Lung (tissue), 12 donors: Measurements from ENCODE around the gene MYBBP1A. TPM values are rescaled to one million over a fixed set of nuclear protein-coding genes. Genes with fewer than 3 reads are reported as not detected.

Experiments used
- ATAC-seq: fragments of 200-7000 bp; cut with Tn5 transposase; one replicate; pipeline ENCODE4 v1.9.1; 2020; ENCODE audit warnings: moderate number of reproducible peaks; ENCODE audit not compliant: insufficient read depth, low FRiP score
- DNase-seq, 3 donors: peaks; one replicate each; pipeline ENCODE4 v3.0.0-alpha.2; 2013 to 2017
- H3K27ac ChIP-seq, 2 donors: one replicate each; pipeline ENCODE4 v1.5.1; 2013; ENCODE audit warnings: mild to moderate bottlenecking in 2 of 2, moderate library complexity in 2 of 2, control low read depth in 1 of 2, inconsistent platforms in 1 of 2, low read depth in 1 of 2, low read length in 1 of 2
- H3K27me3 ChIP-seq, 3 donors: one replicate each; pipeline ENCODE4 v1.5.1; 2013; ENCODE audit warnings: low read length in 2 of 3; ENCODE audit not compliant: control insufficient read depth in 3 of 3, insufficient read depth in 3 of 3
- H3K36me3 ChIP-seq, 4 donors: one replicate each; pipeline ENCODE4 v1.5.1; 2013; ENCODE audit warnings: low read length in 4 of 4, mild to moderate bottlenecking in 1 of 4, moderate library complexity in 1 of 4; ENCODE audit not compliant: control insufficient read depth in 4 of 4, insufficient read depth in 4 of 4
- H3K4me1 ChIP-seq, 5 donors: one replicate each; pipeline ENCODE4 v1.5.1; 2013; ENCODE audit warnings: low read length in 5 of 5, mild to moderate bottlenecking in 2 of 5, moderate library complexity in 1 of 5; ENCODE audit not compliant: control insufficient read depth in 5 of 5, insufficient read depth in 5 of 5
- H3K4me3 ChIP-seq: one replicate; pipeline ENCODE4 v1.5.1; 2013; ENCODE audit warnings: mild to moderate bottlenecking, control low read depth, moderate library complexity
- H3K9ac ChIP-seq, 2 donors: one replicate each; pipeline ENCODE4 v1.5.1; 2013; ENCODE audit warnings: low read length in 2 of 2, control low read depth in 1 of 2; ENCODE audit not compliant: insufficient read depth in 1 of 2
- H3K9me3 ChIP-seq, 4 donors: one replicate each; pipeline ENCODE4 v1.5.1; 2013; ENCODE audit warnings: low read length in 3 of 4, mild to moderate bottlenecking in 1 of 4, moderate library complexity in 1 of 4; ENCODE audit not compliant: control insufficient read depth in 4 of 4, insufficient read depth in 3 of 4
- CTCF ChIP-seq: IDR thresholded peaks from 2 replicates; pipeline ENCODE4 v1.5.1; 2012; ENCODE audit warnings: mild to moderate bottlenecking; ENCODE audit errors: control extremely low read depth, extremely low read depth
- WGBS, 2 donors: extraction: QIAGEN DNeasy Blood & Tissue Kit; methylation state at CpG; one replicate each; pipeline ENCODE4 v1.1.7; 2013; 5-methylcytosine and 5-hydroxymethylcytosine counted together
- polyA plus RNA-seq, 2 donors: library from polyadenylated mRNA; stranded (reverse); fragments of 200-250 nt; gene quantifications; one replicate each; pipeline ENCODE4 v1.2.1, GENCODE V29; 2013
- total RNA-seq, 2 donors: library from RNA; depleted of rRNA in 1 of 2; stranded (reverse); fragments of >200 nt in 1 of 2; gene quantifications; one replicate each; pipeline ENCODE4 v1.2.1, GENCODE V29; 2014 to 2021
- donor health status: control.
- donor health status: control.
- donor health status: Bipolar disorder and iron deficiency.
- donor health status: healthy.
- donor health status: DM: yes; HTN: yes; CAD: no.

MYBBP1A gene
- total and polyA plus RNA-seq, 4 donors: 21.2 to 71.7 (median 34.4) TPM

- Histone ChIP-seq H3K4me3 (no peak overlapping the region), H3K9ac (peak overlapping the region in 1 of 2 donors; percentile 3), H3K36me3 (no peaks in the 10 kb centered on the region), H3K9me3 (peaks cover 0 to 2% (median 0%) of the 10 kb centered on the region in 4 donors), H3K4me1 (peaks cover 0 to 48% (median 15%) of the 10 kb centered on the region in 5 donors), H3K27ac (no peak overlapping the region), H3K27me3 (no peaks in the 10 kb centered on the region)
- no peak for TF ChIP-seq CTCF
- WGBS, 2 donors: 57 to 70% methylated on average over 3 of the region's 3 CpGs
- DNase-seq (no peak), ATAC-seq (no peak)
Observed at GRCh38 chr17:4583206-4583605, 28.0 kb upstream of the MYBBP1A start.

- no peak for ATAC-seq
- H3K9ac ChIP-seq: no peak overlapping the region
- peaks cover 0 to 2% (median 0%) of the 10 kb centered on the region in 4 donors for H3K9me3 ChIP-seq
- no peak for TF ChIP-seq CTCF
- WGBS, 2 donors: 83% methylated on average over 8 of the region's 8 CpGs
- no peak overlapping the region for H3K27ac ChIP-seq
- H3K4me3 ChIP-seq: no peak overlapping the region
- H3K36me3 ChIP-seq: no peaks in the 10 kb centered on the region
- no peaks in the 10 kb centered on the region for H3K27me3 ChIP-seq
- no peak for DNase-seq
- peaks cover 0 to 42% (median 15%) of the 10 kb centered on the region in 5 donors for H3K4me1 ChIP-seq
Observed at GRCh38 chr17:4582691-4583090, 27.5 kb upstream of the MYBBP1A start.

GRCh38 chr17:4582101-4582501 is 26.9 kb upstream of the MYBBP1A start:
- TF ChIP-seq CTCF: no peak
- H3K27me3 ChIP-seq: no peaks in the 10 kb centered on the region
- WGBS, 2 donors: 57 to 71% methylated on average over 7 of the region's 7 CpGs
- no peak overlapping the region for H3K27ac ChIP-seq
- no peak overlapping the region for H3K9ac ChIP-seq
- no peaks in the 10 kb centered on the region for H3K36me3 ChIP-seq
- peaks cover 0 to 2% (median 0%) of the 10 kb centered on the region in 4 donors for H3K9me3 ChIP-seq
- H3K4me1 ChIP-seq: peaks cover 0 to 41% (median 16%) of the 10 kb centered on the region in 5 donors
- H3K4me3 ChIP-seq: no peak overlapping the region
- DNase-seq (no peak), ATAC-seq (no peak)

- no peaks in the 10 kb centered on the region for H3K27me3 ChIP-seq
- DNase-seq (no peak), ATAC-seq (no peak)
- H3K4me1 ChIP-seq: peaks cover 0 to 40% (median 10%) of the 10 kb centered on the region in 5 donors
- no peak overlapping the region for H3K27ac ChIP-seq
- no peak overlapping the region for H3K9ac ChIP-seq
- 56 to 60% methylated on average over 7 of the region's 7 CpGs for WGBS, 2 donors
- no peaks in the 10 kb centered on the region for H3K36me3 ChIP-seq
- no peak overlapping the region for H3K4me3 ChIP-seq
- peaks cover 0 to 2% (median 0%) of the 10 kb centered on the region in 4 donors for H3K9me3 ChIP-seq
- TF ChIP-seq CTCF: no peak
Observed at GRCh38 chr17:4580291-4580690, 25.1 kb upstream of the MYBBP1A start.
